Dermis microvascular lymphatic vessel endothelial cell (primary cell): ENCODE results near the gene RDH8. TPM values are rescaled to one million over a fixed set of nuclear protein-coding genes. Genes with fewer than 3 reads are reported as not detected.

Experiments
- DNase-seq, 2 donors: peaks; one replicate each; pipeline versions ENCODE4 v3.0.0 to v3.0.0-alpha.2; 2010; ENCODE audit warnings: low read depth in 2 of 2
- total RNA-seq: library from RNA; depleted of rRNA; stranded (reverse); fragments of >200 nt; gene quantifications from 2 replicates; pipeline ENCODE4 v1.2.1, GENCODE V29; 2014

RDH8 gene
- total RNA-seq, 1 donor from 2014 or later: not detected

GRCh38 chr19:10036601-10037071, 23.4 kb downstream of the RDH8 start:
- DNase-seq: no peak

GRCh38 chr19:10037367-10037766, 24.1 kb downstream of the RDH8 start:
- no peak for DNase-seq

- no peak for DNase-seq
Observed at GRCh38 chr19:10037809-10038208, 24.5 kb downstream of the RDH8 start.

GRCh38 chr19:10043286-10043927, 30.1 kb downstream of the RDH8 start:
- no peak for DNase-seq

GRCh38 chr19:10044390-10044789, 31.1 kb downstream of the RDH8 start:
- DNase-seq: peak in 1 of 2 donors; percentile 18

GRCh38 chr19:10045371-10045770, 32.1 kb downstream of the RDH8 start:
- no peak for DNase-seq

- DNase-seq: no peak
Observed at GRCh38 chr19:10049626-10050025, 36.3 kb downstream of the RDH8 start.

- no peak for DNase-seq
Observed at GRCh38 chr19:10052602-10053360, 39.5 kb downstream of the RDH8 start.

- peak in 1 of 2 donors; percentile 16 for DNase-seq
Observed at GRCh38 chr19:10061717-10062310, 48.5 kb downstream of the RDH8 start.

GRCh38 chr19:10068205-10068604, 54.9 kb downstream of the RDH8 start:
- no peak for DNase-seq

- no peak for DNase-seq
Observed at GRCh38 chr19:10069046-10069445, 55.8 kb downstream of the RDH8 start.

GRCh38 chr19:10070730-10071446, 57.6 kb downstream of the RDH8 start:
- DNase-seq: no peak

Other genes starting within 250 kb of the RDH8 start
- gene ZNF846, start 244.7 kb upstream of the RDH8 start, total RNA-seq: 3.6 and 5.1 TPM in 2 replicates
- gene FBXL12, start 194.4 kb upstream of the RDH8 start, total RNA-seq: 6.3 and 9.5 TPM in 2 replicates
- gene UBL5, start 185.6 kb upstream of the RDH8 start, total RNA-seq: 158 and 223 TPM in 2 replicates
- 89.9 and 91.3 TPM in 2 replicates for gene PIN1, start 178.2 kb upstream of the RDH8 start, total RNA-seq
- gene OLFM2, start 77.0 kb upstream of the RDH8 start, total RNA-seq: 0.39 and 1.1 TPM in 2 replicates
- 0.13 and 0.25 TPM in 2 replicates for gene COL5A3, start 3.0 kb upstream of the RDH8 start, total RNA-seq
- gene SHFL, start 72.8 kb downstream of the RDH8 start, total RNA-seq: 14.0 and 22.5 TPM in 2 replicates
- gene ANGPTL6, start 89.2 kb downstream of the RDH8 start, total RNA-seq: 0.13 and 0.25 TPM in 2 replicates
- 16.3 and 20.4 TPM in 2 replicates for gene PPAN, start 92.9 kb downstream of the RDH8 start, total RNA-seq
- gene P2RY11, start 98.2 kb downstream of the RDH8 start, total RNA-seq: 1.5 and 2.4 TPM in 2 replicates
- gene EIF3G, start 106.4 kb downstream of the RDH8 start, total RNA-seq: 244 and 260 TPM in 2 replicates
- 21.0 and 22.7 TPM in 2 replicates for gene DNMT1, start 181.5 kb downstream of the RDH8 start, total RNA-seq
- 0.39 and 0.76 TPM in 2 replicates for gene S1PR2, start 217.8 kb downstream of the RDH8 start, total RNA-seq
- gene MRPL4, start 238.7 kb downstream of the RDH8 start, total RNA-seq: 17.1 and 20.7 TPM in 2 replicates